SK-N-SH treated with all-trans-retinoic acid at 6 μM for 48 hours (cell line): Measurements from ENCODE around the gene SETD6.
"Not testable (repeated sequence)": the region's sequence is repeated elsewhere in the genome, so short reads cannot be mapped to it uniquely, and the experiment has no call there.

Experiments used
- ATAC-seq: fragments of 200-7000 bp; cut with Tn5 transposase; 3 replicates; pipeline ENCODE4 v1.9.1; 2020; ENCODE audit warnings: mild to moderate bottlenecking, moderate library complexity
- ARNTL ChIP-seq: fragments of 450-650 bp; formaldehyde crosslinking; IDR thresholded peaks from 2 replicates; pipeline ENCODE4 v1.5.0; 2020; ENCODE audit warnings: low read depth, mild to moderate bottlenecking, moderate library complexity, borderline replicate concordance
- BACH2 ChIP-seq: fragments of 250-450 bp; sonication (Bioruptor Pico); IDR thresholded peaks from 2 replicates; pipeline ENCODE4 v1.9.0; 2021; ENCODE audit warnings: mild to moderate bottlenecking, borderline replicate concordance
- CSDC2 ChIP-seq: fragments of 250-450 bp; sonication (Bioruptor Pico); IDR thresholded peaks from 2 replicates; pipeline ENCODE4 v1.5.0; 2020; ENCODE audit warnings: mild to moderate bottlenecking, moderate library complexity
- CSRNP3 ChIP-seq: fragments of 250-450 bp; sonication (Bioruptor Pico); IDR thresholded peaks from 2 replicates; pipeline ENCODE4 v1.5.1; 2021; ENCODE audit warnings: mild to moderate bottlenecking, moderate library complexity
- GLIS3 ChIP-seq: fragments of 250-450 bp; sonication (Bioruptor Pico); IDR thresholded peaks from 2 replicates; pipeline ENCODE4 v1.5.0; 2020; ENCODE audit warnings: mild to moderate bottlenecking, moderate library complexity
- ISL1 ChIP-seq: fragments of 250-450 bp; sonication (Bioruptor Pico); IDR thresholded peaks from 2 replicates; pipeline ENCODE4 v2.1.2; 2022; ENCODE audit warnings: mild to moderate bottlenecking, moderate library complexity
- OSR1 ChIP-seq: fragments of 250-450 bp; sonication (Bioruptor Pico); IDR thresholded peaks from 2 replicates; pipeline ENCODE4 v1.8.0; 2022; ENCODE audit warnings: moderate library complexity, mild to moderate bottlenecking, inconsistent platforms
- PATZ1 ChIP-seq: fragments of 250-450 bp; sonication (Bioruptor Pico); IDR thresholded peaks from 2 replicates; pipeline ENCODE4 v1.8.0; 2020; ENCODE audit warnings: mild to moderate bottlenecking, moderate library complexity, borderline replicate concordance
- POU6F1 ChIP-seq: fragments of 250-450 bp; sonication (Bioruptor Pico); IDR thresholded peaks from 2 replicates; pipeline ENCODE4 v1.8.0; 2021; ENCODE audit warnings: low read depth, mild to moderate bottlenecking, moderate library complexity, borderline replicate concordance
- PPARA ChIP-seq: fragments of 250-450 bp; sonication (Bioruptor Pico); IDR thresholded peaks from 2 replicates; pipeline ENCODE4 v1.5.0; 2020; ENCODE audit warnings: mild to moderate bottlenecking, borderline replicate concordance
- RARB ChIP-seq: fragments of 250-450 bp; sonication (Bioruptor Pico); IDR thresholded peaks from 2 replicates; pipeline ENCODE4 v1.8.0; 2021; ENCODE audit warnings: mild to moderate bottlenecking, moderate library complexity
- TCF4 ChIP-seq: fragments of 250-450 bp; sonication (Bioruptor Pico); IDR thresholded peaks from 2 replicates; pipeline ENCODE4 v1.8.0; 2021; ENCODE audit warnings: mild to moderate bottlenecking, moderate library complexity, borderline replicate concordance
- TOX ChIP-seq: fragments of 250-450 bp; sonication (Bioruptor Pico); IDR thresholded peaks from 2 replicates; pipeline ENCODE4 v1.8.0; 2021; ENCODE audit warnings: mild to moderate bottlenecking, moderate library complexity, borderline replicate concordance
- TSHZ2 ChIP-seq: fragments of 250-450 bp; sonication (Bioruptor Pico); IDR thresholded peaks from 2 replicates; pipeline ENCODE4 v1.5.0; 2020; ENCODE audit warnings: mild to moderate bottlenecking, moderate library complexity
- ZFP3 ChIP-seq: fragments of 250-450 bp; sonication (Bioruptor Pico); IDR thresholded peaks from 2 replicates; pipeline ENCODE4 v1.5.0; 2020; ENCODE audit warnings: mild to moderate bottlenecking, moderate library complexity
- ZFP30 ChIP-seq: fragments of 450-650 bp; formaldehyde crosslinking; IDR thresholded peaks from 2 replicates; pipeline ENCODE4 v1.5.0; 2022; ENCODE audit warnings: mild to moderate bottlenecking, moderate library complexity
- ZNF565 ChIP-seq: fragments of 450-650 bp; formaldehyde crosslinking; conservative IDR thresholded peaks from 2 replicates; pipeline ENCODE4 v1.5.0; 2020; ENCODE audit warnings: low read depth, mild to moderate bottlenecking, moderate library complexity
- ZNF70 ChIP-seq: fragments of 450-650 bp; formaldehyde crosslinking; IDR thresholded peaks from 2 replicates; pipeline ENCODE4 v1.5.0; 2020; ENCODE audit warnings: mild to moderate bottlenecking, moderate library complexity

The SETD6 gene

GRCh38 chr16:58490065-58490464 is 25.3 kb upstream of the SETD6 start (continued):
- TF ChIP-seq POU6F1 (CRISPR knock-in tag), result no peak

- ATAC-seq, result not testable (repeated sequence)
Measured at GRCh38 chr16:58490539-58490938, 24.8 kb upstream of the SETD6 start.

GRCh38 chr16:58492066-58492465 is 23.3 kb upstream of the SETD6 start:
- no peak for ATAC-seq
- TF ChIP-seq CSDC2 (CRISPR knock-in tag), result no peak

GRCh38 chr16:58492735-58493134 is 22.6 kb upstream of the SETD6 start:
- no peak for TF ChIP-seq TSHZ2
- TF ChIP-seq PATZ1 (CRISPR knock-in tag), result no peak
- TF ChIP-seq TCF4 (CRISPR knock-in tag), result no peak
- no peak for TF ChIP-seq POU6F1 (CRISPR knock-in tag)
- TF ChIP-seq RARB, result no peak
- TF ChIP-seq ZNF565 (CRISPR knock-in tag), result no peak
- TF ChIP-seq ZFP3 (CRISPR knock-in tag), result no peak
- no peak for TF ChIP-seq ZFP30 (CRISPR knock-in tag)
- no peak for TF ChIP-seq ARNTL (CRISPR knock-in tag)
- no peak for TF ChIP-seq CSRNP3 (CRISPR knock-in tag)

GRCh38 chr16:58493756-58494431 is 21.4 kb upstream of the SETD6 start:
- no peak for ATAC-seq
- no peak for TF ChIP-seq OSR1 (CRISPR knock-in tag)
- TF ChIP-seq ISL1 (CRISPR knock-in tag), result no peak
- no peak for TF ChIP-seq ZFP3 (CRISPR knock-in tag)
- TF ChIP-seq TSHZ2, result no peak
- no peak for TF ChIP-seq TOX (CRISPR knock-in tag)
- no peak for TF ChIP-seq TCF4 (CRISPR knock-in tag)
- no peak for TF ChIP-seq POU6F1 (CRISPR knock-in tag)
- no peak for TF ChIP-seq PPARA (CRISPR knock-in tag)
- TF ChIP-seq ZNF565 (CRISPR knock-in tag), result no peak
- no peak for TF ChIP-seq ARNTL (CRISPR knock-in tag)
- TF ChIP-seq BACH2 (CRISPR knock-in tag), result no peak
- TF ChIP-seq GLIS3 (CRISPR knock-in tag), result no peak
- TF ChIP-seq CSDC2 (CRISPR knock-in tag), result no peak
- TF ChIP-seq ZNF70 (CRISPR knock-in tag), result no peak

More at GRCh38 chr16:58492735-58493134, 22.6 kb upstream of the SETD6 start:
- ATAC-seq, result no peak
